SK-N-SH treated with all-trans-retinoic acid at 6 μM for 48 hours (cell line): ENCODE measurements around the gene FOLR2.

Experiments
- ATAC-seq: fragments of 200-7000 bp; cut with Tn5 transposase; 3 replicates; pipeline ENCODE4 v1.9.1; 2020; ENCODE audit warnings: mild to moderate bottlenecking, moderate library complexity
- BACH2 ChIP-seq: fragments of 250-450 bp; sonication (Bioruptor Pico); IDR thresholded peaks from 2 replicates; pipeline ENCODE4 v1.9.0; 2021; ENCODE audit warnings: mild to moderate bottlenecking, borderline replicate concordance
- CREB5 ChIP-seq: fragments of 250-450 bp; sonication (Bioruptor Pico); IDR thresholded peaks from 2 replicates; pipeline ENCODE4 v1.5.1; 2020; ENCODE audit warnings: low read depth, mild to moderate bottlenecking, moderate library complexity
- ESRRG ChIP-seq: fragments of 250-450 bp; sonication (Bioruptor Pico); IDR thresholded peaks from 2 replicates; pipeline ENCODE4 v1.6.1; 2021; ENCODE audit warnings: mild to moderate bottlenecking
- GLIS3 ChIP-seq: fragments of 250-450 bp; sonication (Bioruptor Pico); IDR thresholded peaks from 2 replicates; pipeline ENCODE4 v1.5.0; 2020; ENCODE audit warnings: mild to moderate bottlenecking, moderate library complexity
- PATZ1 ChIP-seq: fragments of 250-450 bp; sonication (Bioruptor Pico); IDR thresholded peaks from 2 replicates; pipeline ENCODE4 v1.8.0; 2020; ENCODE audit warnings: mild to moderate bottlenecking, moderate library complexity, borderline replicate concordance
- PPARA ChIP-seq: fragments of 250-450 bp; sonication (Bioruptor Pico); IDR thresholded peaks from 2 replicates; pipeline ENCODE4 v1.5.0; 2020; ENCODE audit warnings: mild to moderate bottlenecking, borderline replicate concordance
- RARB ChIP-seq: fragments of 250-450 bp; sonication (Bioruptor Pico); IDR thresholded peaks from 2 replicates; pipeline ENCODE4 v1.8.0; 2021; ENCODE audit warnings: mild to moderate bottlenecking, moderate library complexity
- SNAI2 ChIP-seq: fragments of 250-450 bp; sonication (Bioruptor Pico); IDR thresholded peaks from 2 replicates; pipeline ENCODE4 v1.5.0; 2020; ENCODE audit warnings: mild to moderate bottlenecking, moderate library complexity
- TCF4 ChIP-seq: fragments of 250-450 bp; sonication (Bioruptor Pico); IDR thresholded peaks from 2 replicates; pipeline ENCODE4 v1.8.0; 2021; ENCODE audit warnings: mild to moderate bottlenecking, moderate library complexity, borderline replicate concordance
- TOX ChIP-seq: fragments of 250-450 bp; sonication (Bioruptor Pico); IDR thresholded peaks from 2 replicates; pipeline ENCODE4 v1.8.0; 2021; ENCODE audit warnings: mild to moderate bottlenecking, moderate library complexity, borderline replicate concordance
- TSHZ2 ChIP-seq: fragments of 250-450 bp; sonication (Bioruptor Pico); IDR thresholded peaks from 2 replicates; pipeline ENCODE4 v1.5.0; 2020; ENCODE audit warnings: mild to moderate bottlenecking, moderate library complexity
- ZC3H10 ChIP-seq: fragments of 250-450 bp; sonication (Bioruptor Pico); IDR thresholded peaks from 2 replicates; pipeline ENCODE4 v1.5.1; 2021; ENCODE audit warnings: mild to moderate bottlenecking, moderate library complexity
- ZFP30 ChIP-seq: fragments of 450-650 bp; formaldehyde crosslinking; IDR thresholded peaks from 2 replicates; pipeline ENCODE4 v1.5.0; 2022; ENCODE audit warnings: mild to moderate bottlenecking, moderate library complexity
- ZNF565 ChIP-seq: fragments of 450-650 bp; formaldehyde crosslinking; conservative IDR thresholded peaks from 2 replicates; pipeline ENCODE4 v1.5.0; 2020; ENCODE audit warnings: low read depth, mild to moderate bottlenecking, moderate library complexity
- ZNF70 ChIP-seq: fragments of 450-650 bp; formaldehyde crosslinking; IDR thresholded peaks from 2 replicates; pipeline ENCODE4 v1.5.0; 2020; ENCODE audit warnings: mild to moderate bottlenecking, moderate library complexity
- ZNF8 ChIP-seq: fragments of 450-650 bp; formaldehyde crosslinking; IDR thresholded peaks from 2 replicates; pipeline ENCODE4 v1.5.0; 2020; ENCODE audit warnings: mild to moderate bottlenecking, moderate library complexity

Gene FOLR2

GRCh38 chr11:72229925-72230763 lies 13.6 kb downstream of the FOLR2 start:
- TF ChIP-seq ZC3H10 (CRISPR knock-in tag) (no peak), TSHZ2 (CRISPR knock-in tag) (no peak), SNAI2 (CRISPR knock-in tag) (no peak), TOX (CRISPR knock-in tag) (no peak), PATZ1 (CRISPR knock-in tag) (no peak), PPARA (no peak), BACH2 (no peak), ZNF565 (no peak), GLIS3 (CRISPR knock-in tag) (no peak), TCF4 (no peak), ESRRG (CRISPR knock-in tag) (no peak), RARB (CRISPR knock-in tag) (no peak)
- ATAC-seq: no peak

GRCh38 chr11:72230764-72231365 lies 14.3 kb downstream of the FOLR2 start:
- no peak for ATAC-seq
- TF ChIP-seq ZNF70 (0 out of 2 replicates have a peak, but pooled peaks have one; percentile 2), ZNF8 (CRISPR knock-in tag) (no peak), RARB (CRISPR knock-in tag) (no peak)

- TF ChIP-seq ZC3H10 (CRISPR knock-in tag) (no peak), CREB5 (CRISPR knock-in tag) (peak; percentile 37; the same call in 1 of the 2 replicates), ZFP30 (CRISPR knock-in tag) (peak; percentile 8; the same call in 1 of the 2 replicates)
- ATAC-seq: no peak
Measured at GRCh38 chr11:72231396-72232259, 15.0 kb downstream of the FOLR2 start.

- TF ChIP-seq CREB5 (CRISPR knock-in tag) (0 out of 2 replicates have a peak, but pooled peaks have one; percentile 16), ZNF70 (no peak; the same call in 1 of the 2 replicates)
- no peak for ATAC-seq
Measured at GRCh38 chr11:72232260-72233055, 15.9 kb downstream of the FOLR2 start.
